Caco-2 (cell line): ENCODE measurements around the gene FRYL. TPM values are rescaled to one million over a fixed set of nuclear protein-coding genes. Genes with fewer than 3 reads are reported as not detected.

Source experiments
- BruUV-seq: library from RNA; stranded (reverse); fragments of 400-500 nt; replicated peaks from 2 replicates; lab custom pipeline; 2021; lab: Mats Ljungman, UMichigan
- CTCF ChIA-PET: fragments of 300-600 bp; sonication (Branson Sonifier 250); formaldehyde crosslinking; loops from one replicate; lab custom pipeline; 2022; ENCODE audit warnings: antibody characterized with exemption; lab: Charles Lee
- POLR2A ChIA-PET: fragments of 300-600 bp; sonication (Branson Sonifier 250); formaldehyde crosslinking; loops from one replicate; lab custom pipeline; 2022; ENCODE audit warnings: antibody characterized with exemption; lab: Charles Lee
- DNase-seq, 2 experiments: peaks; one replicate each; pipeline versions ENCODE4 v3.0.0 to v3.0.0-alpha.2; 2020 to 2022
- H3K27me3 ChIP-seq: replicated peaks from 2 replicates; pipeline ENCODE4 v1.6.0; 2011; ENCODE audit warnings: low read length; ENCODE audit not compliant: control insufficient read depth, insufficient read depth
- H3K36me3 ChIP-seq: 2 replicates; pipeline ENCODE4 v1.5.1; 2011; ENCODE audit warnings: low read length; ENCODE audit not compliant: control insufficient read depth, insufficient read depth
- H3K4me1 ChIP-seq: fragments of 250-450 bp; sonication (Bioruptor Pico); 2 replicates; pipeline ENCODE4 v1.5.1; 2020; ENCODE audit warnings: mild to moderate bottlenecking
- H3K4me3 ChIP-seq: 2 replicates; pipeline ENCODE4 v1.5.1; 2011; ENCODE audit warnings: low read depth, mild to moderate bottlenecking, control low read depth, low read length
- H3K9me3 ChIP-seq: fragments of 250-450 bp; sonication (Bioruptor Pico); 2 replicates; pipeline ENCODE4 v1.5.1; 2020; ENCODE audit warnings: mild to moderate bottlenecking, moderate library complexity
- H3K27ac Mint-ChIP-seq: one replicate; pipeline ENCODE4 v1.8.0; 2022; ENCODE audit warnings: mixed read lengths; ENCODE audit not compliant: unreplicated experiment
- H3K27me3 Mint-ChIP-seq: one replicate; pipeline ENCODE4 v1.8.0; 2022; ENCODE audit warnings: mixed read lengths; ENCODE audit not compliant: insufficient read depth, unreplicated experiment
- H3K36me3 Mint-ChIP-seq: one replicate; pipeline ENCODE4 v1.8.0; 2022; ENCODE audit warnings: mild to moderate bottlenecking, mixed read lengths; ENCODE audit not compliant: insufficient read depth, unreplicated experiment
- H3K4me1 Mint-ChIP-seq: one replicate; pipeline ENCODE4 v1.8.0; 2022; ENCODE audit warnings: low read depth, mixed read lengths; ENCODE audit not compliant: unreplicated experiment
- H3K4me3 Mint-ChIP-seq: one replicate; pipeline ENCODE4 v1.8.0; 2022; ENCODE audit warnings: mild to moderate bottlenecking, moderate library complexity, mixed read lengths; ENCODE audit not compliant: unreplicated experiment
- H3K9me3 Mint-ChIP-seq: one replicate; pipeline ENCODE4 v1.8.0; 2022; ENCODE audit warnings: mixed read lengths; ENCODE audit not compliant: unreplicated experiment
- intact Hi-C: fragments of 100-400 bp; cut with micrococcal nuclease; formaldehyde crosslinking; loops from one replicate; pipeline ENCODE4 v1.10.0; 2022; ENCODE audit not compliant: unreplicated experiment
- total RNA-seq: library from RNA; stranded (reverse); gene quantifications from 2 replicates; pipeline ENCODE4 v1.2.3, GENCODE V29; 2022
- TF ChIP-seq, protein P1 (sequence below), 2 experiments: fragments of 200-600 bp in 1 of 2; IDR thresholded peaks; 1 replicate in 1 of 2; 2 replicates in 1 of 2; pipeline versions ENCODE4 v1.5.1 to v1.8.0; 2011 to 2022; ENCODE audit warnings: antibody characterized with exemption in 1 of 2, control low read depth in 1 of 2, inconsistent platforms in 1 of 2, low read depth in 1 of 2, low read length in 1 of 2, mild to moderate bottlenecking in 1 of 2, moderate library complexity in 1 of 2; ENCODE audit not compliant: insufficient read depth in 1 of 2, severe bottlenecking in 1 of 2, unreplicated experiment in 1 of 2

FRYL gene
- total RNA-seq, 1 experiment from 2014 or later, result 27.4 TPM

DNA sequence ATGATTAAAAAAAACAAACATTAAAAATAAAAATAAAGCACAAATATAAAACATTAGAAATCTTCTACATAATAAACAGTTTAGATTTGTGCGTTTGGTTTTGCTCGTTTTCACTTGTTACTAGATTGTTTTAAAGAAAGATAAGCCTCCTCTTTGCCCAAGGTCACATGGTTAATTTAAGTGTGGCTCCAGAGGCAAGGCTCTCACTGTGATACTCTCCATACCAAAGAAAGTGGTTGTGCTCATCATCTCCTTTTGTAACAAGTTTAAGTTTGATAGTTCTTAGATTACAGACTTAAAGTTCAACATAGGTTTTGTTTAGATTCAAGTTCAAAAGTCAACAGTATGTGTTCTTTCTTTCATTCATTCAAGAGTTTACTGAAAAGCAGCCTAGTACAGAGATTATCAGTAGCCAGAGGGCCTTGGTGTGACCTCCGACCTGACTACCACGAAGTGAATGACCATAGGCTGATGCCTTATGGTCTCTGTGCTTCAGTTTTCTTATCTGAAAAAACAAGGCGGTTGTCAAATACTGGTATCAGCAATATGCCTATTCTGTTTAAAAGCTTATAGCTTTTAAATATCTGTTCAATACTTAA is 156.8 kb downstream of the FRYL start:
- Mint-ChIP-seq H3K27ac (no peak overlapping the region), H3K36me3 (no peaks in the 10 kb centered on the region), H3K4me3 (no peak overlapping the region), H3K9me3 (no peaks in the 10 kb centered on the region), H3K4me1 (peaks cover 13% of the 10 kb centered on the region), H3K27me3 (no peaks in the 10 kb centered on the region)
- no peaks in the 10 kb centered on the region for H3K9me3 ChIP-seq
- H3K4me3 ChIP-seq, result no peak overlapping the region
- POLR2A ChIA-PET, result no interaction called here
- intact Hi-C loops, result loop anchor here (2.0 to 5.0 kb wide), 3 partner anchors 20 to 159 kb away; partner anchors contain the start of gene FRYL
- TF ChIP-seq, protein P1, sequence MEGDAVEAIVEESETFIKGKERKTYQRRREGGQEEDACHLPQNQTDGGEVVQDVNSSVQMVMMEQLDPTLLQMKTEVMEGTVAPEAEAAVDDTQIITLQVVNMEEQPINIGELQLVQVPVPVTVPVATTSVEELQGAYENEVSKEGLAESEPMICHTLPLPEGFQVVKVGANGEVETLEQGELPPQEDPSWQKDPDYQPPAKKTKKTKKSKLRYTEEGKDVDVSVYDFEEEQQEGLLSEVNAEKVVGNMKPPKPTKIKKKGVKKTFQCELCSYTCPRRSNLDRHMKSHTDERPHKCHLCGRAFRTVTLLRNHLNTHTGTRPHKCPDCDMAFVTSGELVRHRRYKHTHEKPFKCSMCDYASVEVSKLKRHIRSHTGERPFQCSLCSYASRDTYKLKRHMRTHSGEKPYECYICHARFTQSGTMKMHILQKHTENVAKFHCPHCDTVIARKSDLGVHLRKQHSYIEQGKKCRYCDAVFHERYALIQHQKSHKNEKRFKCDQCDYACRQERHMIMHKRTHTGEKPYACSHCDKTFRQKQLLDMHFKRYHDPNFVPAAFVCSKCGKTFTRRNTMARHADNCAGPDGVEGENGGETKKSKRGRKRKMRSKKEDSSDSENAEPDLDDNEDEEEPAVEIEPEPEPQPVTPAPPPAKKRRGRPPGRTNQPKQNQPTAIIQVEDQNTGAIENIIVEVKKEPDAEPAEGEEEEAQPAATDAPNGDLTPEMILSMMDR (IDR thresholded peaks at IDR 0.05; ENCODE audit: insufficient read depth in 1 of 2, low read depth in 1 of 2, low read length in 1 of 2, severe bottlenecking in 1 of 2, unreplicated experiment in 1 of 2), result no peak
- no peaks in the 10 kb centered on the region for H3K27me3 ChIP-seq
- H3K36me3 ChIP-seq, result no peaks in the 10 kb centered on the region
- H3K4me1 ChIP-seq, result peaks cover 9% of the 10 kb centered on the region
- DNase-seq, result peak; percentile 52 to 68
- no TSS peak for BruUV-seq
- CTCF ChIA-PET, result no interaction called here

DNA sequence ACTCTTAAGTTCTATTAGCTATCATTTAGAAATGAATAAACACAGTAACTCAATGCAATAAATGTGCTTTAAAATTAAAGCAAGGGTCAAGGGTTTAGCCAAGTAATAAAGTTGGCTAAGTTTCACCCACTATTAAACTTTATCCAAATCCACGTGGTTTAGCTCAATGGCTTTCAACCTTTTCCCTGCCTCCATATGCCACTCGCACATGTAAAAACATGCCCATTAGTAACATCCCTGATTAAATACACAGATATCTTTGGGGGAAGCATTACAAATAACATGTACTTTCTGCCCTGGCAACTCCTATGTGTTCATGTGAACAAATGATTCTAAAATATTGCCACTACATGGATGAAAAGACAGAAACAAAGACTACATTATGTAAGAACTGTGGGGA is 159.2 kb downstream of the FRYL start:
- intact Hi-C loops, result loop anchor here (5.0 kb wide), 2 partner anchors 46 to 161 kb away; partner anchors contain the start of gene FRYL
- Mint-ChIP-seq H3K27ac (no peak overlapping the region), H3K27me3 (no peaks in the 10 kb centered on the region), H3K4me1 (peaks cover 13% of the 10 kb centered on the region), H3K36me3 (peaks cover 2% of the 10 kb centered on the region), H3K4me3 (no peak overlapping the region), H3K9me3 (no peaks in the 10 kb centered on the region)
- no TSS peak for BruUV-seq
- ChIA-PET POLR2A (no interaction called here), CTCF (no interaction called here)
- Histone ChIP-seq H3K4me3 (no peak overlapping the region), H3K9me3 (no peaks in the 10 kb centered on the region), H3K4me1 (peaks cover 9% of the 10 kb centered on the region), H3K36me3 (peaks cover 1% of the 10 kb centered on the region; the same call in 1 of the 2 replicates), H3K27me3 (no peaks in the 10 kb centered on the region)
- TF ChIP-seq, protein P1 (IDR thresholded peaks at IDR 0.05; ENCODE audit: insufficient read depth in 1 of 2, low read depth in 1 of 2, low read length in 1 of 2, severe bottlenecking in 1 of 2, unreplicated experiment in 1 of 2), result no peak
- no peak for DNase-seq

DNA sequence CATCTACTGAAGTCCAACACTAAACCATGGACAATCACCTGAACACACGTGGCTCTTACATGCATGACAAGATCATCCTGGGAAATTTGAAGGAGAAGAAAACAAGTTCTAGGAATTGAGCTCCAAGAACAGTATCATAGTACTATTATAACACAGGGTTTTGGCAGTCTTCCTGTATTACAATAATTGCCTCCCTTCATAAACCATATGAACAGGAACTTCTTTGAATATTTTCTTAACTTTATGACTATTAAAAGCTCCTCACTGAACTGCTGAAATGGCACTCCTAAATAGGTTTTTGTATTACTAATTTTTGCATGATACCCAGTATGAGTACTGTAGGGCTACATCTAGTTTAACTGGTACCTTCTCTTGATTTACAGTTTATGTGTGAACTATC is 160.0 kb downstream of the FRYL start:
- H3K4me1 ChIP-seq, result peaks cover 9% of the 10 kb centered on the region
- Mint-ChIP-seq H3K9me3 (no peaks in the 10 kb centered on the region), H3K4me3 (no peak overlapping the region), H3K36me3 (peaks cover 6% of the 10 kb centered on the region), H3K27ac (no peak overlapping the region), H3K4me1 (peaks cover 13% of the 10 kb centered on the region), H3K27me3 (no peaks in the 10 kb centered on the region)
- no peak for DNase-seq
- TF ChIP-seq, protein P1 (IDR thresholded peaks at IDR 0.05; ENCODE audit: insufficient read depth in 1 of 2, low read depth in 1 of 2, low read length in 1 of 2, severe bottlenecking in 1 of 2, unreplicated experiment in 1 of 2), result no peak
- no peak overlapping the region for H3K4me3 ChIP-seq
- BruUV-seq, result no TSS peak
- peaks cover 1% of the 10 kb centered on the region; the same call in 1 of the 2 replicates for H3K36me3 ChIP-seq
- ChIA-PET CTCF (no interaction called here), POLR2A (no interaction called here)
- intact Hi-C loops, result loop anchor here (5.0 kb wide), 2 partner anchors 47 to 162 kb away; partner anchors contain the start of gene FRYL
- H3K9me3 ChIP-seq, result no peaks in the 10 kb centered on the region
- H3K27me3 ChIP-seq, result no peaks in the 10 kb centered on the region
